Fibroblast of mammary gland (primary cell): ENCODE data around the gene COL4A1.

Experiments used
- DNase-seq: peaks from one replicate; pipeline ENCODE4 v3.0.0-alpha.2; 2010; ENCODE audit warnings: low read depth
- H3K4me3 ChIP-seq: 2 replicates; pipeline ENCODE4 v1.5.1; 2011; ENCODE audit warnings: low read depth, mild to moderate bottlenecking, low read length, moderate library complexity; ENCODE audit not compliant: control insufficient read depth
- TF ChIP-seq, protein P1 (sequence below): conservative IDR thresholded peaks from 2 replicates; pipeline ENCODE4 v1.5.1; 2011; ENCODE audit warnings: low read depth, low read length, inconsistent platforms; ENCODE audit not compliant: control insufficient read depth, insufficient read depth

COL4A1 gene

DNA sequence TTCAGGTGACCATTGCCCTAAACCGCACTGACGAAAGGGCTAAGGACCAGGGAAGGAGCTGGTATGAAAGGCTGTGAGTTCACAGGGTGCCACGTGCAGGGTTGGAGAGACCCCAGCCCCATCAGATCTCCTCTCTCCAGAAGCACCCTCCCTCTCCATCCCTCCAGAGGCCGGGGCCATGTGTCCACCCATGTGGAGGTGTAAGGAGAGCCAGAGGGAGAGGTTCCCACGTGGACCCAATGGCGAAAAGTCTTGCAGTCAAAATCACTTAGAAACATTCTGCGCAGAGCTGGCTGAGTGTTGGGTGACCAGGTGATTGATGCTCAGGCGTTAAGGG, 168.3 kb downstream of the COL4A1 start:
- H3K4me3 ChIP-seq: peak overlapping the region; percentile 57
- TF ChIP-seq, protein P1, sequence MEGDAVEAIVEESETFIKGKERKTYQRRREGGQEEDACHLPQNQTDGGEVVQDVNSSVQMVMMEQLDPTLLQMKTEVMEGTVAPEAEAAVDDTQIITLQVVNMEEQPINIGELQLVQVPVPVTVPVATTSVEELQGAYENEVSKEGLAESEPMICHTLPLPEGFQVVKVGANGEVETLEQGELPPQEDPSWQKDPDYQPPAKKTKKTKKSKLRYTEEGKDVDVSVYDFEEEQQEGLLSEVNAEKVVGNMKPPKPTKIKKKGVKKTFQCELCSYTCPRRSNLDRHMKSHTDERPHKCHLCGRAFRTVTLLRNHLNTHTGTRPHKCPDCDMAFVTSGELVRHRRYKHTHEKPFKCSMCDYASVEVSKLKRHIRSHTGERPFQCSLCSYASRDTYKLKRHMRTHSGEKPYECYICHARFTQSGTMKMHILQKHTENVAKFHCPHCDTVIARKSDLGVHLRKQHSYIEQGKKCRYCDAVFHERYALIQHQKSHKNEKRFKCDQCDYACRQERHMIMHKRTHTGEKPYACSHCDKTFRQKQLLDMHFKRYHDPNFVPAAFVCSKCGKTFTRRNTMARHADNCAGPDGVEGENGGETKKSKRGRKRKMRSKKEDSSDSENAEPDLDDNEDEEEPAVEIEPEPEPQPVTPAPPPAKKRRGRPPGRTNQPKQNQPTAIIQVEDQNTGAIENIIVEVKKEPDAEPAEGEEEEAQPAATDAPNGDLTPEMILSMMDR: no peak
- no peak for DNase-seq

DNA sequence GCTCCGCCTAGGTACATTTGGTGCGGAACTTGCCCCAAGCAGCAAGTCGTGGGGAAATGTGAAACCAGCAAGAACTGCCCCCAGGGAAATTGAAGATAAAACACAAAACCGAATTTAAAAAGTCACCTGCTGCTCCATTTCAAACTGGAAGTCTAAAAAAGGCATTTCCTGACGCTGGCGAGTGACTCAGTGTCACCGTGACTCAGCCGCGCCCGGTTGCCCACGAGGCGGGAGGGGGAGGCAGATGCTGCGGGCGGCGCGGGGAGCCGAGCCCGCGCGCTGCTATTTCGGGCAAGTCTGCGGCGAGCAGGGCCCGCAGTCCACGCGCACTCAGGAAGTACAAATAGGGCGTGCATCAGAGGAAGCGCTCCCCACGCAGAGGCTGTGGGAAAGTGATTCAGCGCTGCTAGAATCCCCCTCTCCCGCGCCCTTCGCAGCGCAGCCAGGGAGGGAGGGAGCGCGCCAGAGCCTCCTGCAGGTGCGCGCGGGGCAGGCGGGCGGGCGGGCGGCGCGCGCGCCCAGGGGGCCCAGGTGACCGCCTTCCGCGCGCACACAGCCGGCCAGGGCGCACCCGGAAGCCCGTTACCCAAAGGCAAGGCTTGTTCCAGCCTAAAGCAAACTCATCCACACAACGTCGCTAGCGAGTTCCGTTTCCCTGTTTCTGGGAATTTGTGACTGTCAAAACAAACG, 168.8 kb downstream of the COL4A1 start:
- TF ChIP-seq, protein P1: no peak
- peak; percentile 70 for DNase-seq
- H3K4me3 ChIP-seq: peak overlapping the region; percentile 57

- H3K4me3 ChIP-seq: peak overlapping the region; percentile 57
- TF ChIP-seq, protein P1: no peak
- DNase-seq: peak; percentile 22
These were observed 169.3 kb downstream of the COL4A1 start for GRCh38 chr13:110137680-110138009.

GRCh38 chr13:110136660-110137585, 170.0 kb downstream of the COL4A1 start:
- no peak for DNase-seq
- H3K4me3 ChIP-seq: no peak overlapping the region
- TF ChIP-seq, protein P1: no peak

DNA sequence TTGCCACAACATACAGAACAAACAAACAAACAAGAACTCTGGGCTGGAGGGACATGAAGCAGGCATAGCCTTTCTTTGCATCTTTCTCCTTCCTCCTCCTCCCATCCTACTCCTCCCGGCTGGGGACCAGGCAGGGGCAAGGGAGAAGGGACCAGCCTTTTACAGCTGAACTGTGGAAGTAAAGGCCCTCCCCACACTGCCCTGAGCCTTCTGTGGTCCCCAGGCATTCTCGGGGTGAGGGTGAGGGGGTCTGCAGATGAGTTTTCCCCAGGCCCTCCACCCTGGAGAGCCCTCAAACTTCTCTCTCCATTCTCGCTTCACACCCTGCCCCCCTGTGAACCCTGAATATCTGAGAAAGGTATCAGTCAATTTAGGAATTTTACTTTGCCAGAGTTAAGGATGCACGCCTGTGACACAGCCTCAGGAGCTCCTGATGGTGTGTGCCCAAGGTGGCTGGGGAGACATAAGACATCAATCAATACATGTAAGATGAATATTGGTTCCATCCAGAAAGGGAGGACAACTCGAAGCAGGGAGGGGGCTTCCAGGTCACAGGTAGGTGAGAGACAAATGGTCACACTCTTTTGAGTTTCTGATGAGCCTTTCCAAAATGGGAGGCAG, 170.9 kb downstream of the COL4A1 start:
- TF ChIP-seq, protein P1: no peak
- DNase-seq: no peak
- no peak overlapping the region for H3K4me3 ChIP-seq

DNA sequence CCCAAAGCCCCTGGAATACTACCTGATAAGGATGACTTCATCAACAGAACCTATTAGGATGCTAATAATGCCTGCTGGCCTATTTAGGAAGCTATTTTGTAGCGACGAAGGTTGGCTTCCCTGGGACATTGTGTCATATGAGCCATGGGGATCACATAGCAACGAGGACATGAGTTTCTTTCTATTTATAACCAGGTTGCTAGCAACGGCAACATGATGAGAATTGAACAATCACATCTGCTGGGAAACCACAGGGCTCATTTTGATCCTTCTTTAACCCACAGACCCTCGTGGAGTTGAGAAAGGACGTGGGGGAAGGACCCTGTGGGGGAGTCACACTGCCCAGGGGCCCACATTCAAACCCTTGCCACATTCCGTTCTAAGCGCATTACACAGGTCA, 172.2 kb downstream of the COL4A1 start:
- H3K4me3 ChIP-seq: no peak overlapping the region
- TF ChIP-seq, protein P1: no peak
- DNase-seq: no peak
